SW480 (cell line): Measurements from ENCODE around the gene INAFM2.

ENCODE experiments used
- DNase-seq: peaks from one replicate; pipeline ENCODE4 v3.0.0-alpha.2; 2016; ENCODE audit warnings: low spot score

Gene INAFM2

DNA sequence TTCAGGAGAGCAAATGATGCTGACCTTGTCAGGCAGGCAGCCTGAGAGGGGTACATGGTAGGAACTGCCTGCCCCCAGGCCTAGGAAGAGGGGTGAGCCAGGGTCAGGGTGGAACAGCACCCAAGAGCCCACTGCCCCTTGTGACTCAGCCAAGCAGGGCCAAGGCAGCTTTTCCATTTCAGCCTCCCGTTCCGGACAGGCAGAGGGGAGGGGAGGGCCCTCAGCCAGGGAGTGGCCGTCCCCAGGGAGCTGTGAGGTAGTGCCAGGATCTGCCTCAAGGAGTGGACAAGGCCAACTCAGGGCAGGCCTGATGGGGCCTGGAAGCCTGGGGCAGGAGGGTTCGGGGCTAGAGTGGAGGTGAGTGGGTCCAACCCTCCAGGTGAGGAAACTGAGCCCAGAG, 35.5 kb upstream of the INAFM2 start:
- DNase-seq: no peak

DNA sequence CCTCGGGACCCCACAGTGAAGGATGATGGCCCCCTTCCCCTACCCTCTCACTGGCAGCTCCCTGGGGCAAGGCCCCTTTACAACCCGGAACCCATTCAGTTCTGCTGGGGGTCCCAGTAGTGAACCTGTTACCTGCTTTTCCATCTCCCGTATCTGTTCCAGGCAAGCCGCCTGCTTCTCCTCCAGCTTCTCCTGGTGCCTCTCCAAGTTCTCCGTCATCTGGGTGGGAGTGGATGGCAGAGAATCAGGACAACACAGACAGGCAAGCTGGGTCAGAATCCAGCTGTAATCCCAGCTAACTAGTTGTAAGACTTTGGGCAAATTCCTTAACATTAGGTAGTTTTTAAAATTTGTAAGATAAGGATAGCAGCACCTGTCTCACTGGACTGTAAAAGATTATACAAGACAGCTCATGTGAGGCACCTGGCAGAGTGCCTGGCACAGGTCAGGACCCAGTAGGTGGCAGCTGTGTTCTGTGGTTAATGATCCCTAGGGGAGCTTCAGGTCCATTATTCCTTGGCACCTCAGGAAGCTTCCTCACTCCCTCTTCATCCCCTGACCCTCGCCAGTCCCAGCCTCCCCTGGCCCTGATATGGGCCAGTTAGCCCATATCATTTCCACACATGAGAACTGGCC, 34.2 kb upstream of the INAFM2 start:
- DNase-seq: peak; percentile 32

- no peak for DNase-seq
Observed at GRCh38 chr15:40290545-40290917, 33.0 kb upstream of the INAFM2 start.

DNA sequence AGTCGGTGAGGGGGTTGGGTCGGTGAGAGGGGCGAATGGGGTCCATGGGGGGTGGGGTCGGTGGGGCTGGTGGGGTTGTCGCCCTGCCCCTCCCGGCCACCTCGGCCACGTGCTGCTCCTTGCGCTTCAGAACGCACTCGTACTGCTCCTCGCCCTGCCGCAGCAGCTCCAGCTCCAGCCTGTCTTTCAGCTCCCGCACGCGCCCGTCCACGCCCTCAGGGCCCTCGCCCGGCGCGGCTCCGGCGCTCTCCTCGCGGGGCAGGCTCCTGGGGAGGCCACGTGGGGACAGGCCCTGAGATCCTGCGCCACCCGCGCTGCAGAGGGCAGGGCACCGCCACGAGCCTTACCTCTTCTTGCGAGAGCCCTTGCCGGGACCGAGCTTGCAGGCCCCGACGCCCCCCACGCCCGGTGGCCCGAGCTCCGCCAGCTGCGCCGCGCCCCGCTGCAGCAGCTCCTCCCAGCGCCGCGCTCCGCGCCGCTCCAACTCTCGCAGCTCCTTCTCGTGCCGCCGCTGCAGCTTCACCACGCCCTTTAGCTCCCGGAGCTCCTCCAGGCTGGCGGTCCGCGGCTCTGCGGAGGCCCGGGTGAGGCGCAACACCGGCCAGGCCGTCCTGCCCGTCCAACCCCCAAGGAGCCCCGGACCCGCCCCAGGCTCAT, 32.4 kb upstream of the INAFM2 start:
- peak; percentile 46 for DNase-seq

DNA sequence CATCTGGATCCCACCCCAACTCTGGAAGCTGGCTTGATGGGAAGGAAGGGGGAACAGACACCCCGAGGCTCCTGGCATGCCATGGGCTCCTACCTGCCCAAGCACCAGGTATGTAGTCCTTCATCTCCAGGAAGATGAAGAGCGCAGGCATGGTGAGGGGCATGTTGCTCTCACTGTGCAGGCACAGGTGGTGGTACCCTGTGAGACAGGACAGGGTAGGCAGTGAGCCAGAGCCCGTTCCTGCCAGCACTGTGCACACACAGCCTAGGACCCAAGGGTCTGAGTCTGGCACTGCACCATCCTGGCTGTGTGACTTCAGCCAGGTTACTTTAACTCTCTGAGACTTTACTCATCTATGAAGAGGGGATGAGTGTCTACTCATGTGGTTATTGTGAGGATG, 31.2 kb upstream of the INAFM2 start:
- DNase-seq: no peak

- DNase-seq: no peak
Observed at GRCh38 chr15:40293006-40293405, 30.5 kb upstream of the INAFM2 start.

- DNase-seq: no peak
Observed at GRCh38 chr15:40293905-40294895, 29.3 kb upstream of the INAFM2 start.

GRCh38 chr15:40295297-40295696, 28.2 kb upstream of the INAFM2 start:
- no peak for DNase-seq

GRCh38 chr15:40295877-40296560, 27.5 kb upstream of the INAFM2 start:
- DNase-seq: no peak

GRCh38 chr15:40296561-40297230, 26.8 kb upstream of the INAFM2 start:
- no peak for DNase-seq

DNA sequence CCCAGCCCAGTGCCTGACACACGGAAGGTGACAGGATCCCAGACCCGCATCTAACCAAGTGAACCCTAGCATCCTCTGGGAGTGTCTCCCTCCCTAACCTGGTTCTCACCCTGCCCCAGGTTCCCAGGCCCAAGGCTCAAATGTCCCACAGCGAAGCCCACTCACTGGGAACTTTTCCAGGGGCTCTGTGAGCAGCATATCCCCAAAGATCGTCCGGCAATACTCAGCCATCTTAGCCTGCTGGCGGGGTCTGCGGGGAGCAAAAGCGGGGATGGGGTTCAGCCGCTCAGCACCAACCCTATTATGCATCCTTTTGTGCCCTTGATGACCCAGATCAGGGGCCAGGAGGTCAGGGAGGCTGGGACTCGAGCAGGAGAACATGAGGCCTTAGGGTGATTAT, 26.1 kb upstream of the INAFM2 start:
- DNase-seq: no peak

DNA sequence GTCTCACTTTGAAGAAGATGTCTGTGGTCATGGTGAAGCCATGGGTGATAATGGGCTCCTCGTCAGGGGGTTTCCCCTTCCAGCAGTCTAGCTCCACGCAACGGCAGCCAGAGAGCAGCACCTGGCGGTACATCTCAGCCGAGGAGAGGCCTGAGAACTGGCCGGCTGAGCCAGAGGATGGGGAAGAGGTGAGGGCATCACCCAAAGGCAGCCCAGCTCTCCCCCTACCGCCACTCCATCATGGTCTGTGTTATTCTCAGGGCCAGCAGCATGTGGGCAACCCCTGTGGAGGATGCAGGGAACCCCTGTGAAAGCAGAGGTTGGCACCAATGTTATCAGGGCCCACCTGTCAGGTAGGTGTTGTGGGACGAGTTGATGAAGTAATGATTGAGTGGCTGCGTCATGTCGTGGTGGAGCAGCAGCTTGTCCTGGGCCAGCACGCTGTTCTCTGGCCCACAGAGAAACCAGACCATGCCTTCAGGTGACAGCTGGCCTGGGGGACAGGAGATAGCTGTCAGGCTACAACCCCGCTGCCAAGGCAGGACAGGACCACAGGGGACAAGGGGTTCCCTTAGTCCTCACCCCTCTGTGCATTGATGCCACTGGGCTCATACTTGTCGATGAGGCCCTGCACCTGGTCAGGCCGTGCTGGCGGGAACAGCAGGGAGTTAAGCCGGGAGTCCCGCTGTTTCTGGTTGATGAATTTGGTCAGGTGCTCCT, 25.1 kb upstream of the INAFM2 start:
- no peak for DNase-seq

GRCh38 chr15:40300367-40300766, 23.1 kb upstream of the INAFM2 start:
- no peak for DNase-seq

DNA sequence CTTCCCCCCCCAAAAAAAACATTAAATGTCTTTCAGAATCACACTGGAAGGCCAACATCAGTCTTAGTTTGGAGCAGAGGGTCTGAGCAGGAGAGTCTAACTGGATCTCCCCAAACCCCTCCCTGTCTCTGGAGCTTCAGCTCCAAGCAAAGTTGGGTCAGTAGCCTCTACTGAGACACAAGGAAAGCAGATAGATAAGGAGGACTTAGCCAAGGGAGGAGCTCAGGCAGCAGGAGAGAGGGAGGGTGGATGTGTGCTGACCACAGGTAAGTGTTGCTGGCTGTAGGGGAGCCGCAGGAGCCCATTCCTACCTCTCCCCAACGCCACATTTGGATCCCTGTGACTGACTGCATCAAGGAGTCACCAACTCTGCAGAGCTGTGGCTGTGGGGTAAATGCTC, 22.7 kb upstream of the INAFM2 start:
- no peak for DNase-seq

GRCh38 chr15:40301467-40302179, 21.9 kb upstream of the INAFM2 start:
- no peak for DNase-seq

- no peak for DNase-seq
Observed at GRCh38 chr15:40302288-40302886, 21.1 kb upstream of the INAFM2 start.

DNA sequence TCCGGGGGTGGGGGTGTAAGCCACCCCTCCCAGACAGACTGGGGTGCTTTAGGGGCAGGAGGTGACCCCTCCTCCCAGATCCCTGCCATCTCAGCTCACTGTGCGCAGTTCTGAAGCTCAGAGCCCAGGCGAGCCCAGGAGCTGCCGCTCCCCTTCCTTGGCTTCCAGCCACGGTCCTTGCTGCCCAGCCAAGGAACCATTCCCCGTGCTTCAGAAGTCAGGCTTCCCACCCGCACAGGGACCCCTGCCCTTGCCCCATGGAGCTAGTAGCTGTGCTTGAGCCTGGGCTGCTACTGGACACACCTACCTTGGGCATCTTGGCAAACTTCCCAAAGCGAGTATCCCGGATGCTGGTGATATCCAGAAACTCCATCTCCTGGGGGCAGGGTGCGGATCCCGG, 20.5 kb upstream of the INAFM2 start:
- DNase-seq: no peak

- no peak for DNase-seq
Observed at GRCh38 chr15:40303576-40303975, 19.9 kb upstream of the INAFM2 start.

DNA sequence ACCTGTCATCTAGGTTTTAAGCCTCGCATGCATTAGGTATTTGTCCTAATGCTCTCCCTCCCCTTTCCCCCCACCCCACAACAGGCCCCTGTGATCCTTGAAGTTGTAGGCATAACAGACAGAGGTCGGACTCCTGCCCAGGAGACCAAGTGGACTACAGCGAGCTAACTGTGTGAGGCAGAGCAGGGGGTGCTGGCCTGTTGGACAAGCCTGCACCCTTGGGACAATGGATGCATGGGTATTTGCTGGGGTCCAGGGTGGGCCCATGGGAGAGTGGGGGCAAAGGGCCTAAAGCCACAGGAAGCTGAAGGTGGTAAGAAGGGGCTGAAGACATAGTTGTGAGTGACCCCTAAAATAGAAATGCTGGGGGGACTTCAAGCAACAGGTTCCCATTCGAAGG, 18.2 kb upstream of the INAFM2 start:
- no peak for DNase-seq

DNA sequence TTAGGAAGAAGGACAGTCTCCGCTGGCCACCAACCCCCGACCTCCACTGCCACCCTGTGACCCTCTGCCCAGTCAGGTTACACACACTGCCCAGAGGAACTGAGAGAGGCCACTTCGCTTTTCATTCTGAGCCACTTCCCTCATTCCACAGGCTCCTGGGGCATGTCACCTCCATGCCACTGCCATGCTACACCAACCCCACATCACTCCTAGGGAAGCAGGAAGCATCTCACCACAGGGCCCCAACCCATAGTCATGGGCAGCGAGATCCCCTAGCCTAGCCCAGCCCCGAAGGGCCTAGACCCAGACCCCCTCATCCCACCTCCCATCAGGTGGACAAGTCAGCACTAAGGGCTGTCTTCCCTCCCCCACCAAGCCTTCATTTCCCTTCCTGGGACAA, 17.1 kb upstream of the INAFM2 start:
- DNase-seq: no peak
